Measurements from ENCODE around the gene TMC3.

DNA sequence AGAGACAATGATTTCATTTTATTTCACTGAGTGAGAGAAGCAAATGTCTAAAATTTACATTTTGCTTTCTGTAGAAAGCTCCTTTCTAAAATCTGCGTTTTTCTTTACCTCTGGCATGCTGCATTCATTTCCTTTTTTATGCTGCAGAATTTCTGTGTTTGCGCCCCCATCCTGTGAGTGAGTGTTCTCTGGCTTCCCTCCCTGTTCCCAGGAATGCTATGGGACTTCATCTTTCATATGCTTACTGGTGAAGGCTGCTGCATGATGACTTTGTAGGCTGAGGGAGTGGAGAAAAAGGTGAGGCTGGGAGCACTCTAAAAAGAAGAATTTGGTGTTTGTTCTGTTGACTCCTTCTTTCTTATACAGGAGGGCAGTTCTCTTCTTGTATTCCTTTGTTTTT, 7.7 kb upstream of the TMC3 start:
- TF ChIP-seq CEBPB (IDR thresholded peaks at IDR 0.05; ENCODE audit: borderline replicate concordance, low read depth, low read length) (no peak), ZNF780A (CRISPR knock-in tag; IDR thresholded peaks at IDR 0.05) (no peak), PHF21A (CRISPR knock-in tag; IDR thresholded peaks at IDR 0.05) (no peak), KLF6 (CRISPR knock-in tag; IDR thresholded peaks at IDR 0.05) (no peak), GATAD2A (CRISPR knock-in tag; IDR thresholded peaks at IDR 0.05) (no peak), ARNTL (CRISPR knock-in tag; IDR thresholded peaks at IDR 0.05) (no peak)

Measured in HepG2 (cell line).